ENCODE data around the gene ARHGAP24.

The ARHGAP24 gene

GRCh38 chr4:85788604-85789003, 313.7 kb downstream of the ARHGAP24 start:
- Histone ChIP-seq H3K36me3 (ENCODE audit: control insufficient read depth in 4 of 4, insufficient read depth in 4 of 4, low read length in 3 of 4) (no peaks in the 10 kb centered on the region), H3K27me3 (replicated peaks in 2 of 5; ENCODE audit: control insufficient read depth in 4 of 5, insufficient read depth in 5 of 5, low read length in 4 of 5) (no peaks in the 10 kb centered on the region), H3K9me3 (ENCODE audit: control extremely low read depth in 1 of 5, control insufficient read depth in 4 of 5, insufficient read depth in 2 of 5, low read depth in 1 of 5, low read length in 4 of 5) (no peaks in the 10 kb centered on the region), H3K27ac (ENCODE audit: insufficient read depth in 1 of 2, low read depth in 1 of 2, low read length in 2 of 2, poor library complexity in 1 of 2, severe bottlenecking in 2 of 2) (no peak overlapping the region), H3K4me3 (ENCODE audit: control insufficient read depth in 1 of 7, extremely low read depth in 1 of 7, insufficient read depth in 4 of 7, low read depth in 2 of 7, low read length in 6 of 7) (no peak overlapping the region), H3K4me1 (ENCODE audit: control extremely low read depth in 1 of 4, control insufficient read depth in 4 of 4, insufficient read depth in 4 of 4, low read length in 3 of 4) (peaks cover 0 to 4% (median 0%) of the 10 kb centered on the region in 4 experiments)
- no peak for DNase-seq
- ChIA-PET POLR2A (interaction anchor here (0.7 kb wide), 1 partner anchor 129 kb away, joined by 3 read pairs; no protein-coding TSS in a partner anchor), CTCF (no interaction called here)
- WGBS (ENCODE audit: insufficient coverage): 91% methylated on average over 1 of the region's 2 CpGs

GRCh38 chr4:85789241-85789640, 314.3 kb downstream of the ARHGAP24 start:
- Histone ChIP-seq H3K36me3 (ENCODE audit: control insufficient read depth in 4 of 4, insufficient read depth in 4 of 4, low read length in 3 of 4) (no peaks in the 10 kb centered on the region), H3K27me3 (replicated peaks in 2 of 5; ENCODE audit: control insufficient read depth in 4 of 5, insufficient read depth in 5 of 5, low read length in 4 of 5) (no peaks in the 10 kb centered on the region), H3K27ac (ENCODE audit: insufficient read depth in 1 of 2, low read depth in 1 of 2, low read length in 2 of 2, poor library complexity in 1 of 2, severe bottlenecking in 2 of 2) (no peak overlapping the region), H3K4me1 (ENCODE audit: control extremely low read depth in 1 of 4, control insufficient read depth in 4 of 4, insufficient read depth in 4 of 4, low read length in 3 of 4) (peaks cover 0 to 4% (median 0%) of the 10 kb centered on the region in 4 experiments), H3K4me3 (ENCODE audit: control insufficient read depth in 1 of 7, extremely low read depth in 1 of 7, insufficient read depth in 4 of 7, low read depth in 2 of 7, low read length in 6 of 7) (no peak overlapping the region), H3K9me3 (ENCODE audit: control extremely low read depth in 1 of 5, control insufficient read depth in 4 of 5, insufficient read depth in 2 of 5, low read depth in 1 of 5, low read length in 4 of 5) (no peaks in the 10 kb centered on the region)
- CTCF ChIA-PET: no interaction called here
- POLR2A ChIA-PET: interaction anchor here (0.7 kb wide), 1 partner anchor 129 kb away, joined by 3 read pairs; no protein-coding TSS in a partner anchor
- WGBS (ENCODE audit: insufficient coverage): 100% methylated on average over 1 of the region's 3 CpGs
- DNase-seq: no peak

- DNase-seq: no peak
- no peaks in the 10 kb centered on the region for H3K9me3 ChIP-seq (ENCODE audit: control extremely low read depth in 1 of 5, control insufficient read depth in 4 of 5, insufficient read depth in 2 of 5, low read depth in 1 of 5, low read length in 4 of 5)
- ChIA-PET CTCF (no interaction called here), POLR2A (no interaction called here)
- no peak overlapping the region for H3K27ac ChIP-seq (ENCODE audit: insufficient read depth in 1 of 2, low read depth in 1 of 2, low read length in 2 of 2, poor library complexity in 1 of 2, severe bottlenecking in 2 of 2)
- no peak overlapping the region for H3K4me3 ChIP-seq (ENCODE audit: control insufficient read depth in 1 of 7, extremely low read depth in 1 of 7, insufficient read depth in 4 of 7, low read depth in 2 of 7, low read length in 6 of 7)
- H3K27me3 ChIP-seq (replicated peaks in 2 of 5; ENCODE audit: control insufficient read depth in 4 of 5, insufficient read depth in 5 of 5, low read length in 4 of 5): no peaks in the 10 kb centered on the region
- H3K4me1 ChIP-seq (ENCODE audit: control extremely low read depth in 1 of 4, control insufficient read depth in 4 of 4, insufficient read depth in 4 of 4, low read length in 3 of 4): peaks cover 0 to 4% (median 0%) of the 10 kb centered on the region in 4 experiments
- no peaks in the 10 kb centered on the region for H3K36me3 ChIP-seq (ENCODE audit: control insufficient read depth in 4 of 4, insufficient read depth in 4 of 4, low read length in 3 of 4)
These were observed 315.6 kb downstream of the ARHGAP24 start for GRCh38 chr4:85790582-85790981.

- Histone ChIP-seq H3K27me3 (replicated peaks in 2 of 5; ENCODE audit: control insufficient read depth in 4 of 5, insufficient read depth in 5 of 5, low read length in 4 of 5) (no peaks in the 10 kb centered on the region), H3K27ac (ENCODE audit: insufficient read depth in 1 of 2, low read depth in 1 of 2, low read length in 2 of 2, poor library complexity in 1 of 2, severe bottlenecking in 2 of 2) (no peak overlapping the region), H3K4me1 (ENCODE audit: control extremely low read depth in 1 of 4, control insufficient read depth in 4 of 4, insufficient read depth in 4 of 4, low read length in 3 of 4) (peaks cover 0 to 4% (median 0%) of the 10 kb centered on the region in 4 experiments), H3K36me3 (ENCODE audit: control insufficient read depth in 4 of 4, insufficient read depth in 4 of 4, low read length in 3 of 4) (no peaks in the 10 kb centered on the region), H3K9me3 (ENCODE audit: control extremely low read depth in 1 of 5, control insufficient read depth in 4 of 5, insufficient read depth in 2 of 5, low read depth in 1 of 5, low read length in 4 of 5) (no peaks in the 10 kb centered on the region), H3K4me3 (ENCODE audit: control insufficient read depth in 1 of 7, extremely low read depth in 1 of 7, insufficient read depth in 4 of 7, low read depth in 2 of 7, low read length in 6 of 7) (no peak overlapping the region)
- peak in 2 of 3 donors; percentile 15 to 37 for DNase-seq
- ChIA-PET CTCF (interaction anchor here (0.8 to 1.4 kb wide), 4 partner anchors 13 to 178 kb away, joined by 3 to 4 read pairs (median 4); no protein-coding TSS in a partner anchor), POLR2A (no interaction called here)
These were observed 317.7 kb downstream of the ARHGAP24 start for GRCh38 chr4:85792376-85793232.

- H3K27me3 ChIP-seq (replicated peaks in 2 of 5; ENCODE audit: control insufficient read depth in 4 of 5, insufficient read depth in 5 of 5, low read length in 4 of 5): no peaks in the 10 kb centered on the region
- no peak overlapping the region for H3K4me3 ChIP-seq (ENCODE audit: control insufficient read depth in 1 of 7, extremely low read depth in 1 of 7, insufficient read depth in 4 of 7, low read depth in 2 of 7, low read length in 6 of 7)
- 100% methylated on average over 3 of the region's 3 CpGs for WGBS (ENCODE audit: insufficient coverage)
- POLR2A ChIA-PET: no interaction called here
- no peak for DNase-seq
- no peaks in the 10 kb centered on the region for H3K36me3 ChIP-seq (ENCODE audit: control insufficient read depth in 4 of 4, insufficient read depth in 4 of 4, low read length in 3 of 4)
- CTCF ChIA-PET: interaction anchor here (0.8 to 1.4 kb wide), 4 partner anchors 14 to 177 kb away, joined by 3 to 4 read pairs (median 4); no protein-coding TSS in a partner anchor
- peaks cover 0 to 4% (median 1%) of the 10 kb centered on the region in 4 experiments for H3K4me1 ChIP-seq (ENCODE audit: control extremely low read depth in 1 of 4, control insufficient read depth in 4 of 4, insufficient read depth in 4 of 4, low read length in 3 of 4)
- H3K27ac ChIP-seq (ENCODE audit: insufficient read depth in 1 of 2, low read depth in 1 of 2, low read length in 2 of 2, poor library complexity in 1 of 2, severe bottlenecking in 2 of 2): no peak overlapping the region
- no peaks in the 10 kb centered on the region for H3K9me3 ChIP-seq (ENCODE audit: control extremely low read depth in 1 of 5, control insufficient read depth in 4 of 5, insufficient read depth in 2 of 5, low read depth in 1 of 5, low read length in 4 of 5)
These were observed 318.3 kb downstream of the ARHGAP24 start for GRCh38 chr4:85793233-85793585.

DNA sequence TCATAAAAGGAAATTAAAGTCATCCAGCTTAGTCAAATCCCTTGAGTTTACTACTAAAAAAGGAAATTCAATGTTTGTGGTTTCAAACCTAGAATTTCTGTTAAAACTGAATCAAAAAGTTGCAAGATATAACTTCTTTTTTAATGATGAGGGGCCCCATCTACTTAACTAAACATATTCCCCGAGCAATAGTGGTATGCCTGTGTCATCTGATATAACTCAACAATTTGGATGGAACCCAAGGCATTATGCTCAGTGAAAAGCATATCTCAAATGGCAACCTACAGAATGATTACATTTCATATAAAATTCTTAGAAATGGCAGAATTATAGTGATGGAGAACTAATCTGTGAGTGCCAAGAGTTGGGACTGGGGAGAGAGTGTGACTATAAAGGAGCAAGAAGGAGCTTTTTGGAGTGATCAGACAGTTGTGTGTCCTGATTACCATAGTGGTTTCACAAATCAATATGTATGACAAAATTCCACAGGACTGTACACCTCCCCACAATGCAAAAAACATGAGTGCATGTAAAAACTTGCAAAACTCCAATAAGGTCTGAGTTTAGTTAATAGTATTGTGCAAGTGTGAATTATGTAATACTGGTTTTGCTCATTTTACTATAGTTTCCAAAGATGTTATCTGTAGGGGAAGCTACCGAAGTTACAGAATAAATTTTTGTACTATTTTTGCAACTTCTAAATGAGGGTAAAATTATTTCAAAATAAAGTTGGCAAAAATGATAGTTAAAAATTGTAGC, 323.2 kb downstream of the ARHGAP24 start:
- DNase-seq: peak in 1 of 3 donors; percentile 5
- Histone ChIP-seq H3K9me3 (ENCODE audit: control extremely low read depth in 1 of 5, control insufficient read depth in 4 of 5, insufficient read depth in 2 of 5, low read depth in 1 of 5, low read length in 4 of 5) (peaks cover 0 to 4% (median 2%) of the 10 kb centered on the region in 5 experiments), H3K36me3 (ENCODE audit: control insufficient read depth in 4 of 4, insufficient read depth in 4 of 4, low read length in 3 of 4) (no peaks in the 10 kb centered on the region), H3K4me1 (ENCODE audit: control extremely low read depth in 1 of 4, control insufficient read depth in 4 of 4, insufficient read depth in 4 of 4, low read length in 3 of 4) (peaks cover 0 to 3% (median 0%) of the 10 kb centered on the region in 4 experiments), H3K27ac (ENCODE audit: insufficient read depth in 1 of 2, low read depth in 1 of 2, low read length in 2 of 2, poor library complexity in 1 of 2, severe bottlenecking in 2 of 2) (no peak overlapping the region), H3K27me3 (replicated peaks in 2 of 5; ENCODE audit: control insufficient read depth in 4 of 5, insufficient read depth in 5 of 5, low read length in 4 of 5) (no peaks in the 10 kb centered on the region), H3K4me3 (ENCODE audit: control insufficient read depth in 1 of 7, extremely low read depth in 1 of 7, insufficient read depth in 4 of 7, low read depth in 2 of 7, low read length in 6 of 7) (no peak overlapping the region)
- ChIA-PET POLR2A (interaction anchor here (0.6 kb wide), 1 partner anchor 474 kb away, joined by 4 read pairs; no protein-coding TSS in a partner anchor), CTCF (interaction anchor here (0.9 to 3.1 kb wide), 9 partner anchors 8 to 1100 kb away, joined by 3 to 16 read pairs (median 4); no protein-coding TSS in a partner anchor)
- no CpG with 5 or more reads among the region's 2 CpGs for WGBS (ENCODE audit: insufficient coverage)

GRCh38 chr4:85803856-85804255, 328.9 kb downstream of the ARHGAP24 start:
- H3K27me3 ChIP-seq (replicated peaks in 2 of 5; ENCODE audit: control insufficient read depth in 4 of 5, insufficient read depth in 5 of 5, low read length in 4 of 5): no peaks in the 10 kb centered on the region
- H3K4me3 ChIP-seq (ENCODE audit: control insufficient read depth in 1 of 7, extremely low read depth in 1 of 7, insufficient read depth in 4 of 7, low read depth in 2 of 7, low read length in 6 of 7): no peak overlapping the region
- no peaks in the 10 kb centered on the region for H3K4me1 ChIP-seq (ENCODE audit: control extremely low read depth in 1 of 4, control insufficient read depth in 4 of 4, insufficient read depth in 4 of 4, low read length in 3 of 4)
- H3K9me3 ChIP-seq (ENCODE audit: control extremely low read depth in 1 of 5, control insufficient read depth in 4 of 5, insufficient read depth in 2 of 5, low read depth in 1 of 5, low read length in 4 of 5): peaks cover 0 to 3% (median 2%) of the 10 kb centered on the region in 5 experiments
- no peak overlapping the region for H3K27ac ChIP-seq (ENCODE audit: insufficient read depth in 1 of 2, low read depth in 1 of 2, low read length in 2 of 2, poor library complexity in 1 of 2, severe bottlenecking in 2 of 2)
- ChIA-PET POLR2A (no interaction called here), CTCF (no interaction called here)
- WGBS (ENCODE audit: insufficient coverage): 100% methylated on average over 1 of the region's 4 CpGs
- no peaks in the 10 kb centered on the region for H3K36me3 ChIP-seq (ENCODE audit: control insufficient read depth in 4 of 4, insufficient read depth in 4 of 4, low read length in 3 of 4)
- no peak for DNase-seq

Measured in common myeloid progenitor, CD34-positive (primary cell).